Osteoblast (primary cell): Measurements from ENCODE around the gene ACACB. TPM values are rescaled to one million over a fixed set of nuclear protein-coding genes. Genes with fewer than 3 reads are reported as not detected.

Source experiments
- DNase-seq: peaks from one replicate; pipeline ENCODE4 v3.0.0; 2011; ENCODE audit warnings: low spot score, mixed read lengths; ENCODE audit not compliant: insufficient read length; ENCODE audit errors: missing footprints
- H2AFZ ChIP-seq: 2 replicates; pipeline ENCODE4 v1.6.0; 2011; ENCODE audit warnings: mild to moderate bottlenecking, low read length
- H3K27ac ChIP-seq: 2 replicates; pipeline ENCODE4 v1.5.1; 2011; ENCODE audit warnings: mild to moderate bottlenecking, low read depth, low read length, moderate library complexity
- H3K27me3 ChIP-seq: 2 replicates; pipeline ENCODE4 v1.6.0; 2012; ENCODE audit warnings: mild to moderate bottlenecking, control low read depth, inconsistent platforms, low read length, moderate library complexity; ENCODE audit not compliant: insufficient read depth
- H3K36me3 ChIP-seq: 2 replicates; pipeline ENCODE4 v1.5.1; 2011; ENCODE audit warnings: mild to moderate bottlenecking, low read length, control low read depth, moderate library complexity; ENCODE audit not compliant: insufficient read depth
- H3K4me1 ChIP-seq: 2 replicates; pipeline ENCODE4 v1.5.1; 2011; ENCODE audit warnings: mild to moderate bottlenecking, low read length, control low read depth, moderate library complexity; ENCODE audit not compliant: insufficient read depth
- H3K4me2 ChIP-seq: 2 replicates; pipeline ENCODE4 v1.6.0; 2011; ENCODE audit warnings: mild to moderate bottlenecking, low read length; ENCODE audit not compliant: insufficient read depth
- H3K4me3 ChIP-seq: fragments of 200-600 bp; sonication (generic); 3 replicates; pipeline ENCODE4 v1.5.1; 2012; ENCODE audit warnings: mild to moderate bottlenecking, low read length, inconsistent platforms; ENCODE audit not compliant: insufficient read depth
- H3K79me2 ChIP-seq: 2 replicates; pipeline ENCODE4 v1.6.0; 2012; ENCODE audit warnings: mild to moderate bottlenecking, low read length, control low read depth, inconsistent platforms; ENCODE audit not compliant: insufficient read depth
- H3K9me3 ChIP-seq: 2 replicates; pipeline ENCODE4 v1.5.1; 2011; ENCODE audit warnings: low read depth, low read length, control low read depth
- H4K20me1 ChIP-seq: 2 replicates; pipeline ENCODE4 v1.6.0; 2012; ENCODE audit warnings: mild to moderate bottlenecking, low read length, control low read depth; ENCODE audit not compliant: insufficient read depth
- CTCF ChIP-seq: IDR thresholded peaks from 2 replicates; pipeline ENCODE4 v1.5.1; 2011; ENCODE audit warnings: mild to moderate bottlenecking, low read depth, low read length, moderate library complexity; ENCODE audit errors: extremely low read depth
- total RNA-seq: library from RNA; depleted of rRNA; stranded (reverse); fragments of >200 nt; gene quantifications from 2 replicates; pipeline ENCODE4 v1.2.3, GENCODE V29; 2012

Gene ACACB
- total RNA-seq, 1 donor = 13.8 TPM

GRCh38 chr12:109178532-109178931, 62.1 kb downstream of the ACACB start:
- Histone ChIP-seq H3K27me3 (no peaks in the 10 kb centered on the region), H3K36me3 (no peaks in the 10 kb centered on the region), H3K27ac (no peak overlapping the region), H2AFZ (no peak overlapping the region), H4K20me1 (no peaks in the 10 kb centered on the region), H3K79me2 (no peaks in the 10 kb centered on the region), H3K4me1 (no peaks in the 10 kb centered on the region), H3K4me2 (no peak overlapping the region), H3K4me3 (no peak overlapping the region), H3K9me3 (no peaks in the 10 kb centered on the region)
- no peak for DNase-seq
- no peak for TF ChIP-seq CTCF

DNA sequence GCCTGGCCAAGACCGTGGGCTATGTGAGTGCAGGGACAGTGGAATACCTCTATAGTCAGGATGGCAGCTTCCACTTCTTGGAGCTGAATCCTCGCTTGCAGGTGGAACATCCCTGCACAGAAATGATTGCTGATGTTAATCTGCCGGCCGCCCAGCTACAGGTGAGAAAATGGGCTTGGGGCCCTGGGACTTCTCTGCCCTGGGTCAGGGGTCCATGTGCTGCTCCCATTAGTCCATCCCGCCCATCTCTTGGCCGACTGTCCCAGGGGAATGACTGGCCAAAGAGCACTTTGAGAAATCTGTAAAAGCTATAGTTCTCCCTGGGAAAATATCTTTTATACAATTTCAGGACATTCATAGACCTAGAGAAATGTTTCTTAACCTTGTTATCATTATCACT, 63.5 kb downstream of the ACACB start:
- H3K36me3 ChIP-seq = no peaks in the 10 kb centered on the region
- no peaks in the 10 kb centered on the region for H3K4me1 ChIP-seq
- TF ChIP-seq CTCF = no peak
- no peaks in the 10 kb centered on the region for H4K20me1 ChIP-seq
- no peak overlapping the region for H3K4me2 ChIP-seq
- H3K79me2 ChIP-seq = no peaks in the 10 kb centered on the region
- no peak for DNase-seq
- H3K27me3 ChIP-seq = no peaks in the 10 kb centered on the region
- H2AFZ ChIP-seq = no peak overlapping the region
- no peak overlapping the region for H3K4me3 ChIP-seq
- H3K9me3 ChIP-seq = no peaks in the 10 kb centered on the region
- no peak overlapping the region for H3K27ac ChIP-seq

DNA sequence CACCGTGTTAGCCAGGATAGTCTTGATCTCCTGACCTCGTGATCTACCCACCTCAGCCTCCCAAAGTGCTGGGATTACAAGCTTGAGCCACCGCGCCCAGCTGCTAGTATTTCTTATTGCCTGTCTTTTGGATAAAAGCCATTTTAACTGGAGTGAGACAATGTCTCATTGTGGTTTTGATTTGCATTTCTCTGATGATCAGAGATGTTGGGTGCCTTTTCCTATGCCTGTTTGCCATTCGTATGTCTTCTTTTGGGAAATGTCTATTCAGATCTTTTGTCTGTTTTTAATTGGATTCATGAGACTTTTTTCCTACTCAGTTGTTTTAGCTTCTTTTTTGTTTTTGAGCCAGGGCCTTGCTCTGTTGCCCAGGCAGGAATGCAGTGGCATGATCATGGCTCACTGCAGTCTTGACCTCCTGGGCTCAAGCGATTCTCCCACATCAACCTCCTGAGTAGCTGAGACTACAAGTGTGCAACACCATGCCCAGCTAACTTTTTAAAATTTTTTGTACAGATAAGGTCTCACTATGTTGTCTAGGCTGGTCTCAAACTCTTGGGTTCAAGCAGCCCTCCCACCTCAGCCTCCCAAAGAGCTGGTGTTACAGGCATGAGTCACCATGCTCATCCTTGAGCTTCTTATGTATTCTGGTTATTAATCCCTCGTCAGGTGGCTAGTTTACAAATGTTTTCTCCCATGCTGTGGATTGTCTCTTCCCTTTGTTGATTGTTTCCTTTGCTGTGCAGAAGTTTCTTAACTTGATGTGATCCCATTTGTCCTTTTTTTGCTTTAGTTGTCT, 65.9 kb downstream of the ACACB start:
- no peaks in the 10 kb centered on the region for H3K27me3 ChIP-seq
- H3K9me3 ChIP-seq = no peaks in the 10 kb centered on the region
- no peak overlapping the region for H3K27ac ChIP-seq
- no peak overlapping the region for H3K4me2 ChIP-seq
- H3K36me3 ChIP-seq = no peaks in the 10 kb centered on the region
- no peaks in the 10 kb centered on the region for H3K79me2 ChIP-seq
- TF ChIP-seq CTCF = no peak
- H4K20me1 ChIP-seq = no peaks in the 10 kb centered on the region
- no peaks in the 10 kb centered on the region for H3K4me1 ChIP-seq
- H3K4me3 ChIP-seq = no peak overlapping the region
- DNase-seq = no peak
- no peak overlapping the region for H2AFZ ChIP-seq

DNA sequence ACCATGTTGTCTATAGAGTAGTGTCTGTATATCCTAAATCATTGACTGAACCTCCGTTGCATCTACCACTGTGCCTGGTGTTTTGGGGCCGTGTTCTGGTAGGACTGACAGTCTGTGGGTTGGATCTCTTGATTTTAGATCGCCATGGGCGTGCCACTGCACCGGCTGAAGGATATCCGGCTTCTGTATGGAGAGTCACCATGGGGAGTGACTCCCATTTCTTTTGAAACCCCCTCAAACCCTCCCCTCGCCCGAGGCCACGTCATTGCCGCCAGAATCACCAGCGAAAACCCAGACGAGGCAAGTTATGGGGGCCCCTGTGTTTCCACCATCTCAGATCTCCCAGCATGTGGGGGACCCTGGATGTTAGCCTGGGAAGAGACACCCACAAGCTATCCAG, 69.1 kb downstream of the ACACB start:
- H3K27me3 ChIP-seq = no peaks in the 10 kb centered on the region
- H3K4me1 ChIP-seq = no peaks in the 10 kb centered on the region
- H3K36me3 ChIP-seq = no peaks in the 10 kb centered on the region
- no peak overlapping the region for H3K27ac ChIP-seq
- H4K20me1 ChIP-seq = no peaks in the 10 kb centered on the region
- H2AFZ ChIP-seq = no peak overlapping the region
- TF ChIP-seq CTCF = no peak
- H3K4me3 ChIP-seq = no peak overlapping the region
- H3K9me3 ChIP-seq = no peaks in the 10 kb centered on the region
- H3K4me2 ChIP-seq = no peak overlapping the region
- H3K79me2 ChIP-seq = no peaks in the 10 kb centered on the region
- DNase-seq = no peak
